Vagina (tissue), 2 donors: ENCODE results near the gene ADAM23.

ENCODE experiments used
- POLR2A ChIP-seq, 2 donors: fragments of 450-650 bp; IDR thresholded peaks; one replicate each; pipeline ENCODE4 v1.6.1; 2017; ENCODE audit warnings: antibody characterized with exemption in 2 of 2, mild to moderate bottlenecking in 2 of 2, moderate library complexity in 2 of 2
- TF ChIP-seq, protein P1 (sequence below), 3 experiments: fragments of 450-650 bp in 2 of 3; fragments of 200-600 bp in 1 of 3; sonication (generic) in 1 of 3; IDR thresholded peaks; one replicate each; pipeline ENCODE4 v1.5.1; 2017 to 2019; ENCODE audit warnings: antibody characterized with exemption in 3 of 3, mild to moderate bottlenecking in 2 of 3, moderate library complexity in 2 of 3

DNA sequence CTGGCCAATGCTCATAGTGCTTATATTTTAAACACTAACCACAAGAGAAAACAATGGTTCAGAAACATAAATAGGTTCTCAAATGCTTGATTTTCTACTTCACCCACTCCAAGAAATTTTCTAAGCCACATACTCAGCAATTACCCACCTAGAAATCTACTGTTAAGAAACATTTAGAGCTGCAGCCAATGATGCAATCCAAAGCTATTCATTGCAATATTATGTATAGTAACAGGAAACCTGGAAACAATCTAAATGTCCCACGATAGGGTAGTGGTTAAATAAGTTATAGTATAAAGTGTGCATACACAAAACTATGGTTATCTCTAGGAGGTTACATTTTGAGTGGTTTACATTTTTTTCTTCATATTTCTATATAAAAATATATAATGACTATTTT, 204.7 kb downstream of the ADAM23 start:
- TF ChIP-seq, protein P1, sequence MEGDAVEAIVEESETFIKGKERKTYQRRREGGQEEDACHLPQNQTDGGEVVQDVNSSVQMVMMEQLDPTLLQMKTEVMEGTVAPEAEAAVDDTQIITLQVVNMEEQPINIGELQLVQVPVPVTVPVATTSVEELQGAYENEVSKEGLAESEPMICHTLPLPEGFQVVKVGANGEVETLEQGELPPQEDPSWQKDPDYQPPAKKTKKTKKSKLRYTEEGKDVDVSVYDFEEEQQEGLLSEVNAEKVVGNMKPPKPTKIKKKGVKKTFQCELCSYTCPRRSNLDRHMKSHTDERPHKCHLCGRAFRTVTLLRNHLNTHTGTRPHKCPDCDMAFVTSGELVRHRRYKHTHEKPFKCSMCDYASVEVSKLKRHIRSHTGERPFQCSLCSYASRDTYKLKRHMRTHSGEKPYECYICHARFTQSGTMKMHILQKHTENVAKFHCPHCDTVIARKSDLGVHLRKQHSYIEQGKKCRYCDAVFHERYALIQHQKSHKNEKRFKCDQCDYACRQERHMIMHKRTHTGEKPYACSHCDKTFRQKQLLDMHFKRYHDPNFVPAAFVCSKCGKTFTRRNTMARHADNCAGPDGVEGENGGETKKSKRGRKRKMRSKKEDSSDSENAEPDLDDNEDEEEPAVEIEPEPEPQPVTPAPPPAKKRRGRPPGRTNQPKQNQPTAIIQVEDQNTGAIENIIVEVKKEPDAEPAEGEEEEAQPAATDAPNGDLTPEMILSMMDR (IDR thresholded peaks at IDR 0.05), result no peak
- TF ChIP-seq POLR2A (IDR thresholded peaks at IDR 0.05), result no peak
